ENCODE data around the gene PCDH1.

Gene PCDH1

GRCh38 chr5:141806626-141807025 is 71.6 kb downstream of the PCDH1 start:
- no peak for DNase-seq

- DNase-seq: no peak
These were observed 72.2 kb downstream of the PCDH1 start for GRCh38 chr5:141805874-141806595.

- no peak for DNase-seq
These were observed 73.7 kb downstream of the PCDH1 start for GRCh38 chr5:141804475-141804874.
